ENCODE data around the gene DPH5.
"Not testable (repeated sequence)": the region's sequence is repeated elsewhere in the genome, so short reads cannot be mapped to it uniquely, and the experiment has no call there.

Gene DPH5

DNA sequence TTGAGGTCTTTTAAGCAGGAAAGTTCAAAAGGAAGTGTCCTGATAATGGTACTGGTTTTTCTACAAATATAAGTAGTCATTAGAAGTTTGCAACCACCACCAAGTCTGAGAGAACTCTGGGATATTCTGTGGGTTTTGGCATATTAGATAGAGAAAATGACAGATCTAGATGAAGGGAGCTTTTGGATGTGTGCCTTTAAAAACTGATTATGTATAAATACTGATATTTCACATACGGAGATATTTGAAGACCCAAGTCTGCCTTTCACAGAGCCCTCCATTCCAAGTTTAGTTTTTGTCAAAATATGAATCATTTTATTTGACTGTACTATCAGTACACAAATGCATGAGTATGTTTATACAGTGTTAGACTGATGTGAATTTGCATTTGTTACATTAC lies 48.6 kb downstream of the DPH5 start:
- DNase-seq: no peak

DNA sequence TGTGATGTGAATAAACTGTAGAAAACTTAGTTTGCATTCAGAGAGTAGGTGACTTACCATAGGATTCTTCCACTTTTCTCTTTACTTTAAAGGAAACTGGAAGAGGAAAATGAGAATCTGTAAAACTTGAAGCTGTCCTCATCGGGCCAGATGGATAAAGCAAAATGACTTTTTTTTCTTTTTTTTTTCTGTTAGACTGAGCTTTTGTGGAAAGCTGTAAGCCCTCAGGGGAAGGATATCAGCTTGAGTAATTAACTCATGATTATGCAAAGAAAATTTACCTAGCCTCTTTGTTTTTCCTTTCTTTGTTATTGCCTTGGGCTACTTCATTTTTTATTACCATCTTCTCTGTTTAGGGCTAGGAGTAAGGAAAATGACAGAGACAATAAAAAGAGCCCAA lies 53.4 kb downstream of the DPH5 start:
- no peak for DNase-seq

DNA sequence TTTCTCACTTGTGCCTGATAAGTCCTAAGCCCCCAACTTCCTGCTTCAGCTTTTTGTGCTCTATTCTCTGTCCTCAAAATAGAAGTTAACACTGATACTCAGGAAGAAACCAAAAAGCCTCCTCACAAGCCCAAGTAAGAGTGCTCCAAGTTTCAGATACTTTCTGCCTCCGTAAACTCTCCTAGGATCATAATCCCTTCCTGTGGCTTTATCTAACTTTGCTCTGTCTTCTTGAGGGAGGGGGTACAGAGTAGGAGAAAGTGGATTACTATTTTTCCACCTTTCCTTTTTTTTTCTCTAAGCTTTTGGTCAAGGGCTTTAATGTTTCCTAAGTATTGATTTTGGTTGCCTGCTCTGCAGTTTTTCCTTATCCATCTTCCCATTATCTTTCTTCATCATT lies 54.6 kb downstream of the DPH5 start:
- no peak for DNase-seq

DNA sequence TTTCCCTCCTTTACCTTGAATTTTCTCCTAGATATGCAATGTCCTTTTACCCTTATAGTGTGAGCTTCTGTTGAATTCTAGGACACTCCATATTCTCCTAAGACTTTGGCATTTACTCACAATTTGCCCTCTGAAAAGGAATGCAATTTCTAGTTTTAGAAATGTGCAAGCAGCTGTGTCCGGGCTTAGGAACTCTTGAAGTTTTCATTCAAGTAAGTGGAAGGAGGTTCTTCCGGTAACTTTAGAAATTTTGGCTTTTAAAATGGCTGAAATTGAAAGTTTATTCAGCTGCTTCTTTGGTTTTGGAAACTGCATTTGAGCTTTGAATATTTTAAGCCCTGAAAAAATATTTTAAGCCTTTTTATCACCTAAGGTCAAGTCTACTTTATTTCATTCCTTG lies 56.3 kb downstream of the DPH5 start:
- DNase-seq: no peak

DNA sequence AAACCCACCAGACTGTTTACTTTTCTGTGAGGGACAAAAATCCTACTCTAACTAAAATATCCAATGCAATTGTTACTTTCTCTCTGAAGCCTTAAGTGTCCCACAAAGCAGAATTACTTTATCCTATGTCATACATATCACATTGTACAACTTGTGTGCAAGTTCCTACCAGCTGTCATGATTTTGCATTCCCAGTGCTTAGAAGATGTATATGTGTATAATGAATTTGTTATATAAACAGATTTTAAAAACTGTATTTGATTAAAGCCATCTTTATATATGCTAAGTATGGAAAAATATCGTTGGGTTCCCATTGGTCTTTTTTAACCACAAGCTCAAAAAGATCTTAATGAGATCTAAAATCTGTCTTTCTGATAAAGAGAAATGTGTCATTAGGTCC lies 57.0 kb downstream of the DPH5 start:
- no peak for DNase-seq

DNA sequence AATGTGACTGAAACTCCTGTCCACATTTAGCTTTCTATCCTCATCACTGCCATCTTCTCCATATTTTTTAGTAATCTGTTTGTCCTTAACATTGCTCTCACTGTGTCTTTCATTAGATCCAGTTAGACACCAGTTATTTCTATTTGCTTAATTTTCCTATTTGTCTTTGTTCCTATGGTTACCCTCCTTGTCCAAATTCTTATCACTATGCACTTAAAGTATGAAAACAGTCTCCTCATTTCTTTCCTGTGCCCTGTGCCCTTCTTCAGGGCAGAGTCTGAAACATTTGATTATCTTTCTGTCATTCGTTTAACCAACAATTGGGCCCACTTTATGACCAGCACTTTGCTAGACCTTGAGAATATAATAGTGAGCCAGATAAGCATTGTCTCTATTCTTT lies 65.5 kb downstream of the DPH5 start:
- DNase-seq: no peak

DNA sequence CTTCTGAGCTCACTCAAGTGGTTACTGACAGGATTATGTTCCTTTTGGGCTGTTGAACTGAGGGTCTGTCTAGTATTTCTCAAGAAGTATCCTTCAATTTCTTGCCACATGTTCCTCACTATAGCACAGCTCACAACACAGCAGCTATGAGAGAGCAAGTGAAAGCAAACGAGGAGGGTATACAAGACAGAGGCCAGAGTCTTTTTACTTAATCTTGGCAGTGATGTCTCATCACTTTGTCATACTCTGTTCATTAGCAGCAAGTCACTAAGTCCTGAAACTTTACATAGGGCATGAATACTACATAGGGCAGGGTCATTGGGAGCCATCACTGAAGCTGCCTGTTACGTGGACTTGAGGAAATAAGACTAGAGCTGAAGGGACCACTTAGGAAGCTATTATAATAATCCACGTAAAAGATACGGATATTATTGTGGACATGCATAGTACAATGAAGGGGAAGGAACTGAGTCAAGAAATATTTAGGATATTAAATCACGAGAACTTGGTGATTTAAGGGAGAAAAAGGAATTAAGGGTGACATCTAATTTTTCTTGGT lies 66.0 kb downstream of the DPH5 start:
- no peak for DNase-seq

DNA sequence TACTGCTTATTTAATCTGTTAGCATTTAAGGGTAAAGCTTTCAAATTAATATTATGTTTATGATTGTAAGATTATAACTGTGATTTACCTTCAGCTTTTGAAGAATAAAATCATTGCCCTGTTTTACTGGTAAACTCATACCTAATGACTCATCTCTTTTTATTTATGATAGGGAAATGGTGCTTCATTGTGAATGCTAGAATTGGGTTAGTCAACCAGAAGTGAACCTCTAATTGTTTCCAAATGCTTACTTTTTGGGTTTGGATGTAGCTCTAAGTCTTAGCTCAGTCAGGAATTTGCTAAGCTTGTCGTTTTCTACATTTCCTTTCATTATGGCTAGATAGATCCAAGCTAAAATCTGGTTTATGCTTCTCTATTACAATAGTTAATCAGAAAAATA lies 70.3 kb downstream of the DPH5 start:
- peak; percentile 14 for DNase-seq

DNA sequence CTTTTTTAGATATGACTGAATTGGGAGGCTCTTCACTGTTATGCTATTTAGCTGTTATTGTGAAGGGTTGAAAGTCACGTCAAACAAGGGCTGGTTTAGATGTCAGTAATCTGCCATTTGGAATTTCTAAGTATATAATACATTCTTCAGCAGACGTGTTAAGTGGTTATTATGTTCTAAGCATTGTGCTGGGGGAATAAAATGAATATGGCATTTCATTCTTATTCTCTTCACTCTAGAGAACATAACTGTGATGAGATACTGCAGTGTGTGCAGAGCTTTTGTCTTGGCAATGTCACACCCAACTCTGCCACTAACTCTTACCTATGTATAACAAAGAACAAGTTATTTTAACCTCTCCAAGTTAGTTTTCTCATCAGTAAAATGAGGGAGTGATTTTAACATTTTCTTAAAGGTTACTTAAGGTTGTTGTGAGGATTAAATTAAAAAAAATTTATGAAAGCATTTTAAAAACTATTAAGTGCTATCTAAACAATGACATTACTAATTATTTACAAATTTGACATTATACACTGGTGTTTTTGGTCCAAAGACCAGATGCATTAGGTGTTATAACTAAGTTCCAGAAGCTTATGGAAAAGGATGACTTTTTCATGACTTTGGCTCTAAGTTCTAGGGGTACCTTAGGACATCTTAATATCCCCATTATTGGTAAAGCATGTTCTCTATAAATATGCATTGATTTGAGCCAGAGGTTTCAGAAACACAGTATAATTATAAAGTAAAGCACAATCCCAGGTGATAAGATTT lies 71.4 kb downstream of the DPH5 start:
- DNase-seq: no peak

DNA sequence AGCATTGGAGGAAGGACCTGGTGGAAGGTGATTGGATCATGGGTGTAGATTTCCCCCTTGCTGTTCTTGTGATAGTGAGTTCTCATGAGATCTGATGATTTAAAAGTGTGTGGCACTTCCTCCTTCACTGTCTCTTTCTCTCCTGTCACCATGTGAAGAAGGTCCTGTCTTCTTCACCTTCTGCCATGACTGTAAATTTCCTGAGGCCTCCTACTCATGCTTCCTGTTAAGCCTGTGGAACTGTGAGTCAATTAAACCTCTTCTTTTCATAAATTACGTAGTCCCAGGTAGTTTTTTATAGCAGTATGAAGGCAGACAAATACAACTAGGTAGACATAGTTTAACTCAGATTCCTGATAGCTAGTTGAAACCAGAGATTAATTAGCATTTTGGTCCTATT lies 72.6 kb downstream of the DPH5 start:
- DNase-seq: not testable (repeated sequence)

DNA sequence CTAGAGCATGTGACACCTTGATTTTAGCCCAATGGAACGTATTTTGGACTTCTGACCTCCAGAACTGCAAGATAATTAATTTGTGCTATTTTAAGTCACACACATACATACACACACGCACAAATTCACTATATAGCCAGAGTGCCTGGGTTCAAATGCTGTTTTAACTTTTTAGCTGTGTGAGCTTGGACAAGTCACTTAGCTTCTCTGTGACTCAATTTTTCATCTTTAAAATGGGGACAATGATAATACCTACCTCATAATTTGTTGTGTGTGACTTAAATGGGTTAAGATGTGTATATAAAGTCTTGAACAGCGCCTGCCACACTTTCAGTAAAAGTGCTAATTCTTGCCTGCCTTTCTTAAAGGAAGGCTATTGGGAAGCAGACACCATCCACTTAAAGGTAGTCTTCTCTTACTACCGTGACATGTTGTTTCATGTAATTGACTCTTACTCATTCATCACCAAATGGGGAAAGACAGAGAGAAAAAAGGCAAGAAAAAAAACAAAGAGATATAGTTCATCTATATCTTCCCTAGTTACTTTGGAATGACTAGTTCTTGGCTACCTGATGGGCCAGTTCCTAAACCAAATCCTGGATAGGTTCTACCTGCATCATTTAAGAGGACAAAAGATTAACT lies 73.4 kb downstream of the DPH5 start:
- no peak for DNase-seq

DNA sequence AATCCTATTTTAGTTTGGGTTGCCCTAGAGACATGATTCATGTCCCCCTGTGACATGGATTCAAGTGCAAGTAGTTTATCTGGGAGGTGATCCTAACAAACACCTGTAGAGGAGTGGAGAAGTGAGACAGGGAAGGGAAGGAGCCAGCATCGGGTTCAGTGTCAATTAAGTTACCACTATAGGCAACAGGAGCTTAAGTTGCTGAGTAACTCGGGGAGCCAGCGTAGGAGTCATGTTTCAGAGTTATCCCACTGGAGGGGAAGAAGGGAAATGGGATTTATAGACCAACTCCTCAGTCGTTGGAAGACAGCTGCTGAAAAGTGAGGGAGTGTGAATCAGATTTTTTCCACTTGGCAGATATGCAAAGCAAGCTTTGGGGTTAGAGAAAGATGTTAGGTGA lies 74.8 kb downstream of the DPH5 start:
- no peak for DNase-seq

DNA sequence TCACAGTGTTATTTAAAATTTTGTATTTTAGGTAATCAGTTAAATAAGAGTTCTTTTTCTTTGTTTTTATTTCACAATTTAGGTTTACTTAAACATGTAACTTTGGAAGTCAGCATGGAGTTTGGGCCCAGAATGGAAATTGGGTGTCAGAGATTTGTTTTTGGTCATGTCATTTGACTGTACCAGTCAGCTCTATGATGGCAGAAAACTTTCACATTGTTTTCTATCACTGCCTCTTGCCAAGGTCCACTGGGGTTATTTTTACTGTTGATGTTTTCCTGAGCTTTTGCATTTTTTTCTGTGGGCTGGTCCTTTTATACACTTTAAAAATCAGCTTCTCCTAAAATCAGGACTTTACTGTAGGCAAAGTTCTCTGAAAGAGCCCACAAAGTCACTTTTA lies 75.2 kb downstream of the DPH5 start:
- no peak for DNase-seq

DNA sequence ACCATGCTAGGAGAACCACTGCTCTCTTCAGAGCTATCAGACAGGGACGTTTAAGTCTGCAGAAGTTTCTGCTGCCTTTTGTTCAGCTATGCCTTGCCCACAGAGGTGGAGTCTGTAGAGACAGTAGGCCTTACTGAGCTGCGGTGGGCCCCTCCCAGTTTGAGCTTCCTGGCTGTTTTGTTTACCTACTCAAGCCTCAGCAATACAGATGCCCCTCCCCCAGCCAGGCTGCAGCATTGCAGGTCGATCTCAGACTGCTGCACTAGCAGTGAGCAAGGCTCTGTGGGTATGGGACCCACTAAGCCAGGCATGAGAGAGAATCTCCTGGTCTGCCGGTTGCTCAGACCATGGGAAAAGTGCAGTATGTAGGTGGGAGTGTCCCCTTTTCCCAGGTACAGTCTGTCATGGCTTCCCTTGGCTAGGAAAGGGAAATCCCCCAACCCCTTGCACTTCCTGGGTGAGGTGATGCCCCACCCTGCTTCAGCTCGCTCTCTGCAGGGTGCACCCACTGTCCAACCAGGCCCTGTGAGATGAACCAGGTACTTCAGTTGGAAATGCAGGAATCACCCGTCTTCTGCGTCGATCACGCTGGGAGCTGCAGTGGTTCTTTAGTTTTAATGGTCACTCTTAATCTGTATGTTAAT lies 75.9 kb downstream of the DPH5 start:
- DNase-seq: not testable (repeated sequence)

DNA sequence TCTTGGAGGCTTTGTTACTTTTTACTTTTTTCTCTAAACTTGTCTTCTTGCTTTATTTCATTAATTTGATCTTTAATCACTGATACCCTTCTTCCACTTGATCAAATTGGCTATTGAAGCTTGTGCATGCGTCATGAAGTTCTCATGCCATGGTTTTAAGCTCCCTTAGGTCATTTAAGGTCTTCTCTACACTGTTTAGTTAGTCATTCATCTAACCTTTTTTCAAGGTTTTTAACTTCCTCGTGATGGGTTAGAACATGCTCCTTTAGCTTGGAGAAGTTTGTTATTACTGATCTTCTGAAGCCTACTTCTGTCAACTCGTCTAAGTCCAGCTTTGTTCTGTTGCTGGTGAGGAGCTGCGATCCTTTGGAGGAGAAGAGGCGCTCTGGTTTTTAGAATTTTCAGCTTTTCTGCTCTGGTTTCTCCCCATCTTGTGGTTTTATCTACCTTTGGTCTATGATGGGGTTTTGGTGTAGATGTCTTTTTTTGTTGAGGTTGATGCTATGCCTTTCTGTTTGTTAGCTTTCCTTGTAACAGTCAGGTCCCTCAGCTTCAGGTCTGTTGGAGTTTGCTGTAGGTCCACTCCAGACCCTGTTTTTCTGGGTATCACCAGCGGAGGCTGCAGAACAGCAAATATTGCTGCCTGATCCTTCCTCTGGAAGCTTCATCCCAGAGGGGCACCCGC lies 76.7 kb downstream of the DPH5 start:
- DNase-seq: not testable (repeated sequence)

DNA sequence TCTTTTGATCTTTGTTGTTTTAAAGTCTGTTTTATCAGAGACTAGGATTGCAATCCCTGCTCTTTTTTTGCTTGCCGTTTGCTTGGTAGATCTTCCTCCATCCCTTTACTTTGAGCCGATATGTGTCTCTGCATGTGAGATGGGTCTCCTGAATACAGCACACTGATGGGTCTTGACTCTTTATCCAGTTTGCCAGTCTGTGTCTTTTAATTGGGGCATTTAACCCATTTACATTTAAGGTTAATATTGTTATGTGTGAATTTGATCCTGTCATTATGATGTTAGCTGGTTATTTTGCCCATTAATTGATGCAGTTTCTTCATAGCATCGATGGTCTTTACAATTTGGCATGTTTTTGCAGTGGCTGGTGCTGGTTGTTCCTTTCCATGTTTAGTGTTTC lies 77.8 kb downstream of the DPH5 start:
- DNase-seq: not testable (repeated sequence)

DNA sequence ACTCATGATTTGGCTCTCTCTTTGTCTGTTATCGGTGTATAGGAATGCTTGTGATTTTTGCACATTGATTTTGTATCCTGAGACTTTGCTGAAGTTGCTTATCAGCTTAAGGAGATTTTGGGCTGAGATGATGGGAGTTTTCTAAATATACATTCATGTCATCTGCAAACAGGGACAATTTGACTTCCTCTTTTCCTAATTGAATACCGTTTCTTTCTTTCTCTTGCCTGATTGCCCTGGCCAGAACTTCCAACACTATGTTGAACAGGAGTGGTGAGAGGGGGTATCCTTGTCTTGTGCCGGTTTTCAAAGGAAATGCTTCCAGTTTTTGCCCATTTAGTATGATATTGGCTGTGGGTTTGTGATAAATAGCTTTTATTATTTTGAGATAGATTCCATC lies 79.5 kb downstream of the DPH5 start:
- DNase-seq: not testable (repeated sequence)

DNA sequence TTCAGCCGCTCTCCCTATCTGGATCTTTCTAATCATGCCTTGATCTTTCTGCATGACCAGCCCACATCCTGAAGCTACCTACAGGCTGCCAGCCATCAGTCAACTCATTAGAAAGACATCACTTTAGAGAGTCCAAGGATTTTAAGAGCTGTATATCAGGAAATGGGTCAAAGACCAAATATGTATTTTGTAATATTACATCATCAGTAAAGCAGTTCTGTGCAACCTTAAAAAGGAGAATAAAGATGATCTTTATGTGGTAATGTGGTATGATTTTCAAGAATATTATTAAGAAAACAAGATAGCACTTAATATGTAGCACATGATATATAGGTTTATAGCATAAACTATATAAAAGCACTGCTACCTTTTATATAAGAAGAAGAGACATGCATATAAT lies 82.1 kb downstream of the DPH5 start:
- DNase-seq: no peak

DNA sequence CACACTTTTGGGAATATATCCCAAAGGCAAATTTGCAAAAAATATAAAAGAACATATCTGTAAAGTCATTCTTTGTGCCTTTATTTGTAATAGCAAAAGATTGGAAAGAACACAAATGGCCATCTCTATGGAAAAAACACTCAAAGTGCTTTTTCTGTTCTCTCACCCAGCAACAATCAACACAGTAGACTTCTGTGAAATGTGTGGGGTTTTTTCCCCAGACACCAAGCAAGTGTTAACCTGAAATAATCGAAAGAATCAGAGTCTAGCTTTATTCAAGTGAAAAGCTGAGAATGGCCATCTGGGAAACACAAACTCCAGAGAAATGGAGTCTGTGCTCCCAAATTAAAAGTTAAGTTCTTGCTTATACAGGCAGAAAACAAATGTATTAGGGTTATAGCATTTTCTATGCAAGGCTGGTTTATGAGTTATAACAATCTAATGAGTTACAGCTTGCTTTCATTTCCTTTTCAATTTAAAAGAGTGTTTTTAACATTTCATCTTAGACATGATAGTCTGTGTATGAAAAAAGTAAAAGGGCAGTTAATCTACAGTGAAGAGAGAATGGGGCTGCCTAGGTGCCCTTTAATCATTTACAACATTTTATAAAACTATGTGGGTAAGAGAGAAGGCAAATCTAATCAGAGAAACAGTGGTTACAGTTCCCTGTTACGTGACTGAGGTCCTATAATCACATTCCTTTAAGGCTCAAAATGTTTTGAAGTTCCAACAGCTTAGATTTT lies 83.1 kb downstream of the DPH5 start:
- DNase-seq: no peak

DNA sequence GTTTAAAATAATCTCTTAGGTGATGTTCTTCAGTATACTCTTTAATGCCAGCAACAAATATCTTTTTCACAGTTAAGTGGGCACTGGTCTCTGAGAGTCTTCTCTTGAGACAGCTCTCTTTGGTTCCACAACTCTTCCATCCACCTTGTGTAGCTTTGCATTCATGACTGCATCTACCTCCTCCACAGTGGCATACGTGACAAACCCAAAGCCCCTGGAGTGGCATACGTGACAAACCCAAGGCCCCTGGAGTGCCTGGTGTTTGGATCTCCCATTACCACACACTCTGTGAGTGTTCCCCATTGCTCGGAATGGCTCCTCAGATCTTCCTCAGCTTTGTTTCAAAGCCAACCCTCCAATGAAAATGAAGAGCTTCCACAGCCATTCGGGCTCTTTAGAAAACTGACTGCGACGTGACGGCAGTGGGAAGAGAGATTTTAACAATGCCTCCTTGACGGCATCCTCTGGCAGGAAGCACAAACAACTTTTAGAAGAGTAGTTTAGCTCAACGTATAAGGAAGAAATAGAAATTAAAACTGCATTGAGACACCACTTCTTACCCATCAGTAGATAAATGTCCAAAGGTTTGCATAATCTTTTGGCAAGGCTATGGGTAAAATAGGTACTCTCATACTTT lies 83.9 kb downstream of the DPH5 start:
- DNase-seq: no peak

DNA sequence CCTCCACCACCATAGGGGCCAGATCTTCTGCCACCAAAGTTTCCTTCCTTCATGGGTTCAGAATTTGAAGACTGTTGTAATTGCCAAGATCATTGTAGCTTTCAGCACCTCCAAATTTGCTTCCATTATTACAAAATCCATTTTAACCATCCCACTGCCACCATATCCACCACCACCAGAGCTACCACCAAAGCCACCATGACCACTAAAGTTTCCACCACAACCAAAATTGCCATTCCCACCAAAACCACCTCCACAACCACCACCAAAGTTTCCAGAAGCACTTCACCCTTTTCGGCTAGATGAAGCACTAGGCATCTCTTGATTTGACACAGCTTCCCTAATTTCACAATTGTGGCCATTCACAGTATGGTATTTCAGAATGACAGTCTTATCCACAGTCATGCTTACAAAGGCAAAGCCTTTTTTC lies 84.5 kb downstream of the DPH5 start:
- no peak for DNase-seq

All from kidney glomerular epithelial cell (primary cell).